GM21786 (cell line): ENCODE results near the gene CYP2S1.
"Not testable (repeated sequence)": the region's sequence is repeated elsewhere in the genome, so short reads cannot be mapped to it uniquely, and the experiment has no call there.

Source experiments
- ATAC-seq: cut with Tn5 transposase; IDR thresholded peaks from one replicate; pipeline ENCODE4 v1.9.1; 2021; ENCODE audit not compliant: unreplicated experiment

CYP2S1 gene, protein sequence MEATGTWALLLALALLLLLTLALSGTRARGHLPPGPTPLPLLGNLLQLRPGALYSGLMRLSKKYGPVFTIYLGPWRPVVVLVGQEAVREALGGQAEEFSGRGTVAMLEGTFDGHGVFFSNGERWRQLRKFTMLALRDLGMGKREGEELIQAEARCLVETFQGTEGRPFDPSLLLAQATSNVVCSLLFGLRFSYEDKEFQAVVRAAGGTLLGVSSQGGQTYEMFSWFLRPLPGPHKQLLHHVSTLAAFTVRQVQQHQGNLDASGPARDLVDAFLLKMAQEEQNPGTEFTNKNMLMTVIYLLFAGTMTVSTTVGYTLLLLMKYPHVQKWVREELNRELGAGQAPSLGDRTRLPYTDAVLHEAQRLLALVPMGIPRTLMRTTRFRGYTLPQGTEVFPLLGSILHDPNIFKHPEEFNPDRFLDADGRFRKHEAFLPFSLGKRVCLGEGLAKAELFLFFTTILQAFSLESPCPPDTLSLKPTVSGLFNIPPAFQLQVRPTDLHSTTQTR

DNA sequence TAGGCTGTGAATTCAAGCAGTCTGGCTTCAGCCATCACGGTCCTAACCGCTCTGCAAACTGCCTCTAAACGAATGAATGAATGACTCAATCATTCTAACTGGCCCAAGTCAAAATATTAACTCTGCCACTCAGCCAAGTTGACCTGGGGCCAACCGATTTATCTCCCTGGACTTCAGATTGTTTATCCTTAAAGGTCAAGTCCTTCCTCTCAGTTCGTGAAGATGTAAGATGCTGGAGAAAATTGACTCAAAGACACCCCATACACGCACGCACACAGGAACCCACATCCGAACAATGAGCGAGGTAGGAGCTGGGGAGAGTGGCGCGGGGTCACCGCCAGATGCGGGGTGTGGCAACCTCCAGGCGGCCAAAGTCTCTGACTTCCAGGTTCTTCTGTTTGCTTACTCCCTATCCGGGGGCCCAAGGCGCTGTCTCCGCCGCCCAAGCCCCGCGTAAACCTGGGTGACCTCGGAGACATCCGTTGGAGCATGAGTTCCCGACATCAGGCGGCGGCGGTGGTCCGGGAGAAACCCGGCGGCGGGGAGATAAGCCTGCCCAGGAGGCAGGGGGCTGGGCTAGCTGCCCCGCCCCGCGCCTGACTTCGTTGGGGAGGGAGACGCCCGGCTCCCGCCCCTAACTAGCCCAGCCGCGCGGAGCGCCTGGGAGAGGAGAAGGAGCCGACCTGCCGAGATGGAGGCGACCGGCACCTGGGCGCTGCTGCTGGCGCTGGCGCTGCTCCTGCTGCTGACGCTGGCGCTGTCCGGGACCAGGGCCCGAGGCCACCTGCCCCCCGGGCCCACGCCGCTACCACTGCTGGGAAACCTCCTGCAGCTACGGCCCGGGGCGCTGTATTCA, at the start of gene CYP2S1:
Gene CYP2S1 (plus strand): TSS at position 646 of the 856 bp plus-strand sequence. CDS start 46 bp downstream, at position 692.
- ATAC-seq = no peak

DNA sequence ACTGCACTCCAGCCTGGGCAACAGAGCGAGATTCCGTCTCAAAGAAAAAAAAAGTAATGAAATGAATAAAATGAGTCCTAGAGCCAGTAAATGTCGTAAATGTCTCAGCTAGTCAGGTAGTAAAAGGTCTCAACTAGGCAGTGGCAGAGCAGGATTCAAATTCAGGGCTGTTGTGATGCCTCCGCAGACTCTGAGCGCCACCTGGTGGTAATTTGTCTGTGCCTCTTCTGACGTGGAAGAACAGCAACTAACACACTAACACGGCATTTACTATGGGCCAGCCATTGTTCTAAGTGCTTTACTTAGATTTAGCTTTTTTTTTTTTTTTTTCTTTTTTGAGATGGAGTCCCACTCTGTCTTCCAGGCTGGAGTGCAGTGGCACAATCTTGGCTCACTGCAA, 48.6 kb upstream of the CYP2S1 start:
- ATAC-seq = no peak

DNA sequence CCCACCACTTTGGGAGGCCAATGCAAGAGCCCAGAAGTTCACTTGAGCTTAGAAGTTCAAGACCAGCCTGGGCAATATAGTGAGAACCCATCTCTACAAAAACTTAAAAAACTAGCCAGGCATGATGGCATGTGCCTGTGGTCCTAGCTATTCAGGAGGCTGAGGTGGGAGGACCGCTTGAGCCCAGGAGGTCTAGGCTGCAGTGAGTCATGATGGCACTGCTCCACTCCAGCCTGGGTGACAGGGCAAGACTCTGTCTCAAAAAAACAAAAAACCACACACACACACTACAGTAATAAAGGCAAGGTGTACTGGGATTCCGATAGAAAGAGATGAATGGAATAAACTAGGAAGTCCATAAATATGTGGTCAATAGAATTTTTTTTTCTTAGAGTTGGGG, 43.2 kb upstream of the CYP2S1 start:
- no peak for ATAC-seq

DNA sequence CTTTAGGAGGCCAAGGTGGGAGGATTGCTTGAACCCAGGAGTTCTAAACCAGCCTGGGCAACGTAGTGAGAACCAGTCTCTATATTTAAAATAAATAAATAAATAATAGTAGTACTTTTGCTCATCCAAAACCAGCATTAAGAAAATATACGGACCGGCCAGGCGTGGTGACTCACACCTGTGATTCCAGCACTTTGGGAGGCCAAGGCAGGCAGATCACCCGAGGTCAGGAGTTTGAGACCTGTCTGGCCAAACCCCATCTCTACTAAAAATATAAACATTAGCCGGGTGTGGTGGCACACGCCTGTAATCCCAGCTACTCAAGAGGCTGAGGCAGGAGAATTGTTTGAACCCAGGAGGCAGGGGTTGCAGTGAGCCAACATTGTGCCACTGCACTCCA, 42.0 kb upstream of the CYP2S1 start:
- ATAC-seq = not testable (repeated sequence)

DNA sequence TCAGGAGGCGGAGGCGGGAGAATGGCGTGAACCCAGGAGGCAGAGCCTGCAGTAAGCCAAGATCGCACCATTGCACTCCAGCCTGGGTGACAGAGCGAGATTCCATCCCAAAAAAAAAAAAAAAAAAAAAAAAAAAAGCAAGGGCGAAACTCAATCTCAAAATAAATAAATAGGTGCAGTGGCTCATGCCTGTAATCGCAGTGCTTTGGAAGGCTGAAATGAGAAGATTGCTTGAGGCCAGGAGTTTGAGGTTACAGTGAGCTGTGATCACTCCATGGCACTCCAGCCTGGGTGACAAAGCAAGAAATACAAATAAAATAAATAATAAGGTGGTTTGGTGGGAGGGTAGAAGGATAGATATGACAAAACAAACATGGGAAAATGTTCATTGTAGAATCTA, 39.0 kb upstream of the CYP2S1 start:
- no peak for ATAC-seq

DNA sequence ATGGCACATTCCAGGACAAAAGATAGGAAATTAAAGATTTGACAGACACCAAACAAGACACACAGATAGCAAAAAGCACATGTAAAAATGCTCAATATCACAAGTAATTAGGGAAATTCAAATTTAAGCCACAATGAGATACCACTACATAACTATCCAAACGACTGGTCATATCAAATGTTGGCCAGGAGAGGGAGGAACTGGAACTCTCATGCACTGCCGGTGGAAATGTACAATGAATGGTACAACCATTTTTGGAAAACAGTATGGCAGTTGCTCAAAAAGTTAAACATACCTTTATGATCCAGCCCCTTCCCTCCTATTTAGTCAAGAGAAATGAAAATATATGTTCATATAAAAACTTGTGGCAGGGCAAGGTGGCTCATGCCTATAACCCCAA, 36.8 kb upstream of the CYP2S1 start:
- no peak for ATAC-seq

DNA sequence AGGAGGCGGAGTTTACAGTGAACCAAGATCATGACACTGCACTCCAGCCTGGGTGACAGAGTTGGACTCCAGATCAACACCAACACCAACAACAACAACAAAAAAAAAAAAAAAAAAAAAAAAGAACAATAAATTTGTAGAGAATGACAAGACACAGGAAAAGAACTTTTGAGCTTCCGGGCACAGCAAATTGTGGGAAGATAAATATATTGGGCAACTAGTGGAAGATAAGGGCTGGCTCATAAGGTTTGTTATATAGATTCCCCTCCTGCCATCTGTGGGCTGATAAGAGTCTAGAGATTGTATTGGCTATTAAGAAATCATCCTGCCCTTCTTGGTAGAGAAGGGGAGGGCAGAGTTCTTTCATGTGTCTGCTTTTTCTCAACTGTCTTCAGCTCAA, 33.1 kb upstream of the CYP2S1 start:
- ATAC-seq = no peak

DNA sequence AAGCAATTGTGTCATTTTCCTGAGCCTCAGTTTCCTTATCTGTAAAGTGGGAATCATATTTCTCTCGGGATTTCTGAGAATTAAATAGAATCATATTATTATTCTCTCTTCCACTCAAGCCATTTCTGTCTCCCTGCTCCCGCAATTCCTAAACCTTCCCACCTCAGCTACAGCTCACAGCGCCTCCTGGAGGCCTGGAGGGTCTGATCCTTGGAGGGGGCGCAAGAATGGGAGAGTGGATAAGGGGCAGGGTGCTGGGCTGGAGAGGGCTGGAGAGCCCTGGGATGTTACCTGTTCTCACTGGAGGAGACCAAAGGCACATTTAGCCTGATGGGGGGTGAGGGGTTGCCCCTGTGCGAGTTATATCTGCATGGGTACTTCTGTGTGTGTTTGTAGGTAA, 31.1 kb upstream of the CYP2S1 start:
- no peak for ATAC-seq

DNA sequence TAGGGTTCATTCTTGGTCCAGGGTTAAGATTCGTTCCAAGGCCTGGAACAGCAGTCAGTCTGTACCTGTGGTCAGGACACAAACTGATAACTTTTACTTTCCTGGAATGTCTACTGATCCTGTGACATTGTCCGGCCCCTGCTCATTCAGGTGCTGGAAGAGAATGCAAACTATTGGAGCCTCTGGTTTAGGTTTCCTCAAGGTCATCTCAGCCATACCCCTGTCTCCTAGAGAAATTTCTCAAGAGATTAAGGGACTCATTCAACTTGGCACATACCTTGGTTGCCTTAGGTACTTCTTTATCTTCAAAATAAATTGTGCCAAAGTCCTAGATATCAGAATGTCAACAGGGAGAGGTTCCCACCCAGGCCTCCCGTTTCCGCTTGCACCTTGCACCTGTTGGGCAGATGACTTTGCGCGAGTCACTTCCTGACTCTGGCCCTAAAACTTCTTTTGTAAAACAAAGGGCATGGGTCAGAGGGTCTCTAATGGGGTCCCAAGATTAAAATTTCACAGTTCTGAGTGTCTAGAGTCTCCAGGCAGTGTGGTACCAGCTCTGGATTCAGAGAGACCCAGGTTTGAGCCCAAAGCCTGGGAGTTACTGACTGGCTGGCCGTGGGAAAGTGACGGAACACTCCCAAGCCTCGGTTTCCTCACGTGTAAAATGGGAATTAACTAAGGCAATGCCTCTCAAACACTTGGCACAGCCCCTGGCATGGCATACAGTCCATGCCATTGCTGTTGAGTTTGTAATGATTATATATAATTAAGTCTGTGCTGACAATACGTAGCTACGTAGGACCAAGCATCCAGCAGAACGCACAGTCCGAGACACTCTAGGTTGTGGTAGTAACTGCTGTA, 25.8 kb upstream of the CYP2S1 start:
- no peak for ATAC-seq

DNA sequence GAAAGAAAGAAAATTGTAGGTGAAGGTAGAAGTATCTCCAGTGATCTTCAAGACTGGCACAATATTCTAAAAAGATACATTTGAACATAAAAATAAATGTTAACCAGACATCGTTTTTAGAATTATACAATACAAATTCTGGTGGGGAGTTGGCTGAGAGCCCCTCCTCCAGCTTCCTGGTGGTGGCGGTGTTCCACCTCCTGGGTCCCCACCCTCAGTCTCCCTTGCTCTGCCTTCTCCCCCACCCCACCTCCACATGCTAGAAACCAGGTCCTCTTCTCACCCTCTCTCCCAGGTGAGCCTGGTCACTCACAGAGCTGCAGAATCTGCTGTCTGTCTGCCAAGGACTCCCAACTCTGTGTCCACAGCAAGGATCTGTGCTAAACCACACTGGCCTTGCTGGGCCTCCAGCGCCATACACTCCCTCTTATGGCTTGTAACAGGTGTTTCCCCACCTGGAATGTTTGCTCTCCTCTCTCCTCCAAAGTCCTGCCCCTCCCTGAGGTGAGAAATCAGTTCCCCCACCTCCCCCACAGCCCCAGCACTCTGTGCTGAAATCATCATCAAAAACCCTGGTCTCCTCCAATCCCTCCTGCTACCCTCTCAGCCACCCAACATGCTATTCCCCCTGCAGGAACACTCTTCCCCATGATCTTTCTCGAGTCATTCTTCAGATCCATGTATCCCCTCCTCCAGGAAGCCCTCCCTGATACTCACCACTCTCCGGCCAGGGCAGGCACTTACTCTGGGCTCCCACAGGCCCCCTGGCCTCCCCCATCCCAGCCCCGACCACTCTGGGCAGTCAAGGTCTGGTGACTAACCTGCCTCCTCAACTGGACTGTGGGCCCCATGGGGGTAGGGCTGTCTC, 20.5 kb upstream of the CYP2S1 start:
- ATAC-seq = no peak

DNA sequence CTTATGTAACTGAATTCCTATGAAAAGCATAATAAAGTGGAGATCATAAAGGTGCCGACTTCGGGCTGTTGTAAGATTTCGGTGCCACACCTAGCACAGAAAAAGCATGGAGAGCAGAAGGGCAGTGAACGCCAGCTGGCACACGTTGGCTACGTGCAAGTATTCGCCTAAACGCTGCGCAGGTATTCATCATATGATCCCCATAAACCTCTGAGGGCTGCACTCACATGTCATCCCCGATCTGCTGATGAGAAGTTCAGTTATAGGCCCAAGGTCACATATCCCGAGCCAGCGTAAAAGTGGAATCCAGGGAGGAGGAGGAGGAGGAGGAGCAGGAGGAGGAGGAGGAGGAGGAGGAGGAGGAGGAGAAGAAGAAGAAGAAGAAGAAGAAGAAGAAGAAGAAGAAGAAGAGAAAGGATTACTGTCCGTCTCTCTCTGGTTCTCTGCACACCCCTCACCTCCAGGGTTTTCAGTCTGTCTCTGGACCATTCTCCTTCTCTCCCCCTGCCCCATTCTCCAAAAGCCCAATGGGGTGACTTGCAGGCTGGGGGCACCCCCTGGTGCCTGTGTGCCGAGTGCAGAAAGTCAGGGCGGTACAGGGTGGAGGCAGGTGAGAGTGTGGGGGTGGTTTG, 18.6 kb upstream of the CYP2S1 start:
- no peak for ATAC-seq

DNA sequence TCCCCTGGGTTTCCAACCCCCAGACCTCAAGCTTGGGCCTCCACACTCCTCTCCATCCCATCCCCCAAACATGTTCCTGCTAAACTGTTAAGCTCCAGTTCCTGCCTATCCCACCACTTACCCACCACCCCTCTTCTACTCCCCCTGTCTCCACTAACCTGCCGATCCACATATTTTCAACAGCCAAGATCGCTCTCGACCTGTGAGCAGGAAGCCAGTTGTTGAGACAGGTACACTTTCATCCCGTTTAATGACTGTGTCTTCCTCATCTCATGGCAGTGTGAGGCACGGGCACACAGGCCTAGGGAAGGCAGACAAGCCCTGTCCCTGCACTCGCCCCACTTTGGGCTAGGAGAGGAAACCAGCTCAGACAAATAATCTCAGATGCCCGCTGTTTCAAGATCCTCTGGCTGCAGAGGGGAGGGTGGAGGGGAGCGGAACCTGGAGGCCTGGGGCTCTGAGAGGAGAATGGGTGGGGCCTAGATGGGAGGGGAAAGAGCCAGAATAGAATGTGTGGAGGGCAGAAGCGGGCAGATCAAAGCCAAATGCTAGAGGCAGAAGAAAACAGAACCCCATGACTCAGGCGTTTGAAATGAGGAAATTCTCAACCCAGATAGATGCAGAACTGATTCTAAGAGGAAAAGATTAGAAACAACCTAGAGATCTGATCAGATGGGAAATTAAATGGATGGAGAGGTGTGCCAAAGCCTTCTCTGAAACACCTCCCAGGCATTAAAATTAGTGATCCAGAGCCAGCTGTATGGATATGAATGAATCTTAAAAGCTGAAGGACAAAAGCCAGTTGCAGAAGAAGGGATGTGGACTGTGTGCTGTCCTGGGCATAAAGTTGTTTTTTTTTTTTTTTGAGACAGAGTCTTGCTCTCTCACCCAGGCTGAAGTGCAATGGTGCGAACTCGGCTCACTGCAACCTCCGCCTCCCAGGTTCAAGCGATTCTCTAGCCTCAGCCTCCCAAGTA, 16.9 kb upstream of the CYP2S1 start:
- ATAC-seq = no peak

DNA sequence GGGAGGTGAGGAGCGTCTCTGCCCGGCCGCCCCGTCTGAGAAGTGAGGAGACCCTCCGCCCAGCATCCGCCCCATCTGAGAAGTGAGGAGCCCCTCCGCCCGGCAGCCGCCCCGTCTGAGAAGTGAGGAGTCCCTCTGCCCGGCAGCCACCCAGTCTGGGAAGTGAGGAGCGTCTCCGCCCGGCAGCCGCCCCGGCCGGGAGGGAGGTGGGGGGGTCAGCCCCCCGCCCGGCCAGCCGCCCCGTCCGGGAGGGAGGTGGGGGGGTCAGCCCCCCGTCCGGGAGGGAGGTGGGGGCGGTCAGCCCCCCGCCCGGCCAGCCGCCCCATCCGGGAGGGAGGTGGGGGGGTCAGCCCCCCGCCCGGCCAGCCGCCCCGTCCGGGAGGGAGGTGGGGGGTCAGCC, 12.8 kb upstream of the CYP2S1 start:
- ATAC-seq = not testable (repeated sequence)

DNA sequence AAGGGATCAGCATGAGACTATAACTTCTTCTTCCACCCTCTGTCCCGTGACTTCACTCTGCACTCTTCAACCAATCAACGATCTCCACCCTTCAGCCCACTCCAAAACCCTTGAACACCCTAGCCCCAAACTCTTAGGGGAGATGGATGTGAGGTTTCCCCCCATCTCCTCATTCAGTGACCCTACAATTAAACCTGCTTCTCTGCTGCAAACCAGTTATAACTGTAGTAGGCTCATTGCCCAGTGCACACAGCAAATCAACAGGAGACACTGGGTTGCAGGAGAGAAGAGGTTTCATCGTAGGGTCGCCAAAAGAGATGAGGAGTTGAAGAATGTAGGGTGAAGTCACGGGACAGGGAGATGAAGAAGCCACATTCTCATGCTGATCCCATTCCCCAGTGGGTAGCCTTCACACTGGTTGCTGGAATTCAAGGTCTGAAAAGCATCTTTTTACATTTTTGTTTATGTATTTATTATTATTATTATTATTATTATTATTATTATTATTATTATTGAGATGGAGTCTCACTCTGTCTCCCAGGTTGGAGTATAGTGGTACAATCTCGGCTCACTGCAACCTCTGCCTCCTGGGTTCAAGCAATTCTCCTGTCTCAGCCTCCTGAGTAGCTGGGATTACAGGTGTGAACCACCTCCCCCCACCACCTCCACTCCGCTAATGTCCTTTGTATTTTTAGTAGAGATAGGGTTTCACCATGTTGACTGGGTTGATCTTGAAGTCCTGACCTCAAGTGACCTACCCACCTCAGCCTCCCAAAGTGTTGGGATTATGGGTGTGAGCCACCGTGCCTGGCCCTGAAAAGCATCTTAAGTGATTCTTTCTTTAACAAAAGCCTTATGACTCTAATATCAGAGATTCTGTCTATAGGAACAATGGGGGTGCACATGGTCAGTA, 5.8 kb upstream of the CYP2S1 start:
- no peak for ATAC-seq

DNA sequence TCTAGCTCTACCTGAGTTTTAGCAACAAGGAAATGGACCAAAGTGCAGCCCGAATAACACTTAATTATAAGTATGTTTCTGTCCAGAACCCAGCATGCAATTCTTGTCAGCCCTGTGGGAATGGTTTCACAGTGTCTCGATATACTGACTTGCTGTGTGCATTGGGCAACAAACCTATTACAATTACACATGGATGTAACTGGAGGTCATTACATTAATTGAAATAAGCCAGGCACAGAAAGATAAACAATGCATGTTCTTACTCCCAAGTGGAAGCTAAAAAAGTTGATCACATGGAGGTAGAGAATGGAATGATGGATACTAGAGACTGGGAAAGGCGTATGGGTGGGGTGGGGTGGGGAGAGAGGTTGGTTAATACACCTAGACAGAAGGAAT, 5.1 kb upstream of the CYP2S1 start:
- ATAC-seq = no peak

DNA sequence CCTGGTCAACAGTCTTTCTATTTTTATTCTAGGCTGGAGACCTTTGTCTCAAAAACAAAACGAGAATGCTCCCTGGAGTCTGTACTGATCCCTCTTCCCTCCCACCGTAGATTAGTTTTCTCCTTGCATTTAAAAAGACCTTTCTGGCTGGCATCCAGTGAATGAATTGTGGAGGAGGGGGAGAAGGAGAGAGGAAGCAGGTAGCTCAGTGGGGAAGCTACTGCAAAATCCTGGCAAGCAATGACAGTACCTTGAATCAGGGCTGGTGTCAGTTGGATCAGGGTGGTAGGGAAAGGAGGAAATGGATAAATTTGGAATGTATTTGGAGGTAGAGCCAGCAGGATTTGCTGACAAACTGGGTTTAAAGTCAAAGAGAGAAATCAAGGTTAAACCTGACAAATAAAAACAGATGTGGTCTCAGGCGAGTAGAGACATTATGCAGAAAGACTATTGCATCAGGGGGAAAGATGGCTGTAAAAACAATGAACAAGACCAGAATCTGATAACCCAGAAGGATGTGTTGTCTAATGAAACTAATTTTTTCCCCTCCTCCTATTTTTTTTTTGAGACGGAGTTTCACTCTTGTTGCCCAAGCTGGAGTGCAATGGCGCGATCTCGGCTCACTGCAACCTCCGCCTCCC, 3.5 kb upstream of the CYP2S1 start:
- no peak for ATAC-seq
